Measurements from ENCODE around the gene SYNE2.

SYNE2 gene

GRCh38 chr14:64217308-64217707, 364.5 kb downstream of the SYNE2 start:
- Histone ChIP-seq H3K9me2 (replicated peaks; ENCODE audit: control insufficient read depth, low read length) (no peaks in the 10 kb centered on the region), H3K9me3 (ENCODE audit: control insufficient read depth, insufficient read depth, low read length) (no peaks in the 10 kb centered on the region), H3K36me3 (ENCODE audit: control insufficient read depth, low read length) (peaks cover 98% of the 10 kb centered on the region), H3K27me3 (ENCODE audit: control insufficient read depth, low read length) (no peaks in the 10 kb centered on the region), H3F3A (ENCODE audit: control insufficient read depth, insufficient read depth) (peaks cover 29% of the 10 kb centered on the region), H3K27ac (ENCODE audit: low read depth, low read length) (peak overlapping the region; percentile 90), H4K20me1 (ENCODE audit: control insufficient read depth, insufficient read depth, low read depth, low read length) (no peaks in the 10 kb centered on the region), H3K79me2 (ENCODE audit: control insufficient read depth, low read length) (peaks cover 28% of the 10 kb centered on the region), H3K4me3 (ENCODE audit: low read length) (peak overlapping the region; percentile 55), H3K4me2 (ENCODE audit: low read length) (peak overlapping the region; percentile 67), H3K4me1 (ENCODE audit: control insufficient read depth, low read length) (peaks cover 72% of the 10 kb centered on the region)
- no peak for TF ChIP-seq EZH2phosphoT487 (IDR thresholded peaks at IDR 0.05; ENCODE audit: borderline replicate concordance, low read length)
- no peak for TF ChIP-seq CTCF (IDR thresholded peaks at IDR 0.05; ENCODE audit: low read depth, low read length, poor library complexity, severe bottlenecking)

GRCh38 chr14:64217834-64218233, 365.0 kb downstream of the SYNE2 start:
- Histone ChIP-seq H4K20me1 (ENCODE audit: control insufficient read depth, insufficient read depth, low read depth, low read length) (no peaks in the 10 kb centered on the region), H3K36me3 (ENCODE audit: control insufficient read depth, low read length) (peaks cover 95% of the 10 kb centered on the region), H3K4me3 (ENCODE audit: low read length) (peak overlapping the region; percentile 55), H3F3A (ENCODE audit: control insufficient read depth, insufficient read depth) (peaks cover 29% of the 10 kb centered on the region), H3K9me2 (replicated peaks; ENCODE audit: control insufficient read depth, low read length) (no peaks in the 10 kb centered on the region), H3K9me3 (ENCODE audit: control insufficient read depth, insufficient read depth, low read length) (no peaks in the 10 kb centered on the region), H3K27ac (ENCODE audit: low read depth, low read length) (peak overlapping the region; percentile 90), H3K4me2 (ENCODE audit: low read length) (peak overlapping the region; percentile 67), H3K27me3 (ENCODE audit: control insufficient read depth, low read length) (no peaks in the 10 kb centered on the region), H3K4me1 (ENCODE audit: control insufficient read depth, low read length) (peaks cover 72% of the 10 kb centered on the region), H3K79me2 (ENCODE audit: control insufficient read depth, low read length) (peaks cover 29% of the 10 kb centered on the region)
- TF ChIP-seq EZH2phosphoT487 (IDR thresholded peaks at IDR 0.05; ENCODE audit: borderline replicate concordance, low read length), result no peak
- no peak for TF ChIP-seq CTCF (IDR thresholded peaks at IDR 0.05; ENCODE audit: low read depth, low read length, poor library complexity, severe bottlenecking)

- peaks cover 25% of the 10 kb centered on the region for H3F3A ChIP-seq (ENCODE audit: control insufficient read depth, insufficient read depth)
- H3K9me2 ChIP-seq (replicated peaks; ENCODE audit: control insufficient read depth, low read length), result no peaks in the 10 kb centered on the region
- peaks cover 34% of the 10 kb centered on the region for H3K79me2 ChIP-seq (ENCODE audit: control insufficient read depth, low read length)
- H3K9me3 ChIP-seq (ENCODE audit: control insufficient read depth, insufficient read depth, low read length), result no peaks in the 10 kb centered on the region
- peaks cover 72% of the 10 kb centered on the region for H3K4me1 ChIP-seq (ENCODE audit: control insufficient read depth, low read length)
- H3K4me2 ChIP-seq (ENCODE audit: low read length), result peak overlapping the region; percentile 67
- no peaks in the 10 kb centered on the region for H4K20me1 ChIP-seq (ENCODE audit: control insufficient read depth, insufficient read depth, low read depth, low read length)
- H3K4me3 ChIP-seq (ENCODE audit: low read length), result peak overlapping the region; percentile 55
- peak overlapping the region; percentile 90 for H3K27ac ChIP-seq (ENCODE audit: low read depth, low read length)
- TF ChIP-seq CTCF (IDR thresholded peaks at IDR 0.05; ENCODE audit: low read depth, low read length, poor library complexity, severe bottlenecking), result no peak
- TF ChIP-seq EZH2phosphoT487 (IDR thresholded peaks at IDR 0.05; ENCODE audit: borderline replicate concordance, low read length), result no peak
- no peaks in the 10 kb centered on the region for H3K27me3 ChIP-seq (ENCODE audit: control insufficient read depth, low read length)
- H3K36me3 ChIP-seq (ENCODE audit: control insufficient read depth, low read length), result peaks cover 95% of the 10 kb centered on the region
Observed at GRCh38 chr14:64218344-64219240, 365.8 kb downstream of the SYNE2 start.
